Cardiac muscle cell (in vitro differentiated cells and primary cell): ENCODE results near the gene TSPYL2. TPM values are rescaled to one million over a fixed set of nuclear protein-coding genes. Genes with fewer than 3 reads are reported as not detected.

ENCODE experiments used
- DNase-seq, 2 donors: peaks; one replicate each; pipeline versions ENCODE4 v3.0.0 to v3.0.0-alpha.2; 2010 to 2017; ENCODE audit warnings: low read depth in 1 of 2, low spot score in 1 of 2
- H3K27ac ChIP-seq: fragments of 200-600 bp; sonication (generic); 2 replicates; pipeline ENCODE4 v1.5.1; 2016
- H3K27me3 ChIP-seq: fragments of 200-600 bp; sonication (generic); 2 replicates; pipeline ENCODE4 v1.6.0; 2016; ENCODE audit warnings: control low read depth
- H3K36me3 ChIP-seq: fragments of 200-600 bp; sonication (generic); 2 replicates; pipeline ENCODE4 v1.5.1; 2016; ENCODE audit warnings: control low read depth
- H3K4me1 ChIP-seq: fragments of 200-600 bp; sonication (generic); 2 replicates; pipeline ENCODE4 v1.8.1; 2017; ENCODE audit warnings: low read depth, mild to moderate bottlenecking, mixed run types
- H3K4me3 ChIP-seq: fragments of 200-600 bp; sonication (generic); 2 replicates; pipeline ENCODE4 v1.5.1; 2016; ENCODE audit warnings: mild to moderate bottlenecking
- H3K9me3 ChIP-seq: fragments of 200-600 bp; sonication (generic); 2 replicates; pipeline ENCODE4 v1.5.1; 2017; ENCODE audit warnings: low read depth, mild to moderate bottlenecking, control low read depth
- polyA plus RNA-seq: library from polyadenylated mRNA; unstranded; fragments of >200 nt; fragmentation: Nextera tagmentation; extraction: Ambion mirVana; gene quantifications from 2 replicates; pipeline ENCODE4 v1.2.1, GENCODE V29; 2016
- total RNA-seq: library from RNA; depleted of rRNA; stranded (reverse); fragments of >200 nt; gene quantifications from 2 replicates; pipeline ENCODE4 v1.2.3, GENCODE V29; 2016
- TF ChIP-seq, protein P1 (sequence below): IDR thresholded peaks from 2 replicates; pipeline ENCODE4 v1.5.1; 2012; ENCODE audit warnings: low read depth, mild to moderate bottlenecking, low read length

TSPYL2 gene
- total and polyA plus RNA-seq, 2 experiments from 2014 or later, result 36.8 to 50.8 TPM

DNA sequence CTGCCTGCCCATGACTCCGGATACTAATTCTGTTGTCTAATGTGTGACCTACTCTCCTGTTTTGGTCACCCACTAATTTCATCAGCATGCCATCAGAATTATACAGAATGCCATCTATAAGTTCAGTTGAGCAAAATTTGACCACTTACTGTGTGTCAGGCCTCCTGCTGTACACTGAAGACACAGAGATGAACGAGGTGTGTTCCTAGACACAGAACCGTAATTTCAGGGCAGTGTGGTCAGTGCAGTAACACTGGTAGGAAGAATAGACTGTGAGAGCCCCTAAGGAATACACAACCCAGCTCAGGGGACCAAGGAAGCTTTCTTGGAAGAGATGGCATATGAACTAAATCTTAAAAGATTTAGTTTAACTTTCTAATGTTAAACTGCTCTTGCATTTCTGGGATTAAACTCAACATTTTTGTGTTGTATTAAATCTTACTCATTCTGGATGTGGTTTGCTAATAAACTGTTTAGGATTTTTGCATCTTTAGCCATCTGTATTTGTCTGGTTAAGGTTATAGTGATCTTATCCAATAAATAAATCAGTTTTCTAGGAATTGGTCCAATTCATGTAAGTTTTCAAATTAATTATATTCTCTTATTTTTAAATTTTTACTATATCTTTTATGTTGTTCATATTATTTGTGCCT lies 46.1 kb downstream of the TSPYL2 start:
- H3K27ac ChIP-seq, result no peak overlapping the region
- no peak for DNase-seq
- TF ChIP-seq, protein P1, sequence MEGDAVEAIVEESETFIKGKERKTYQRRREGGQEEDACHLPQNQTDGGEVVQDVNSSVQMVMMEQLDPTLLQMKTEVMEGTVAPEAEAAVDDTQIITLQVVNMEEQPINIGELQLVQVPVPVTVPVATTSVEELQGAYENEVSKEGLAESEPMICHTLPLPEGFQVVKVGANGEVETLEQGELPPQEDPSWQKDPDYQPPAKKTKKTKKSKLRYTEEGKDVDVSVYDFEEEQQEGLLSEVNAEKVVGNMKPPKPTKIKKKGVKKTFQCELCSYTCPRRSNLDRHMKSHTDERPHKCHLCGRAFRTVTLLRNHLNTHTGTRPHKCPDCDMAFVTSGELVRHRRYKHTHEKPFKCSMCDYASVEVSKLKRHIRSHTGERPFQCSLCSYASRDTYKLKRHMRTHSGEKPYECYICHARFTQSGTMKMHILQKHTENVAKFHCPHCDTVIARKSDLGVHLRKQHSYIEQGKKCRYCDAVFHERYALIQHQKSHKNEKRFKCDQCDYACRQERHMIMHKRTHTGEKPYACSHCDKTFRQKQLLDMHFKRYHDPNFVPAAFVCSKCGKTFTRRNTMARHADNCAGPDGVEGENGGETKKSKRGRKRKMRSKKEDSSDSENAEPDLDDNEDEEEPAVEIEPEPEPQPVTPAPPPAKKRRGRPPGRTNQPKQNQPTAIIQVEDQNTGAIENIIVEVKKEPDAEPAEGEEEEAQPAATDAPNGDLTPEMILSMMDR, result no peak

DNA sequence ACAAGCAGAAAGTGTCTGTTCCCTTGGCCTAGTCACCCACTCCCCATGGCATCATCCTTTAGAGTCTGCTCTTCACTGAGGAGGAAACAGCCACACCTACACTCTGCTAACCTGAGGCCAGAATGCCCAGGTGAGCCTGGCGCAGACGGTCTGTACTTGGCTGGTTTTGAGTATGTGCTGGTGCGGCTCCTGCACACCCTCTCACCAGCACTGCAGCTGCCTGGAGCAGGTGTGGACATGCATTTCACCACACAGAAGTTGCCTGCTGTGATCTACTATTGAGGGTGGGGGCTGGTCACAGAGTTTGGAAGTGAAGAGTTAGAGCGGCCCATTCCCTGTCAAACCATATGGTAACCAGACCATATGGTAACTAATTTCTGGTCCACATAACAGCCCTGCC lies 51.2 kb downstream of the TSPYL2 start:
- no peaks in the 10 kb centered on the region for H3K9me3 ChIP-seq
- no peak for DNase-seq
- no peak overlapping the region for H3K27ac ChIP-seq
- no peak overlapping the region for H3K4me3 ChIP-seq
- H3K4me1 ChIP-seq, result no peaks in the 10 kb centered on the region
- no peaks in the 10 kb centered on the region for H3K27me3 ChIP-seq
- H3K36me3 ChIP-seq, result no peaks in the 10 kb centered on the region
- TF ChIP-seq, protein P1, result no peak

More for the DNA sequence above, 46.1 kb downstream of the TSPYL2 start:
- Histone ChIP-seq H3K4me1 (no peaks in the 10 kb centered on the region), H3K4me3 (no peak overlapping the region), H3K36me3 (no peaks in the 10 kb centered on the region), H3K9me3 (no peaks in the 10 kb centered on the region), H3K27me3 (no peaks in the 10 kb centered on the region)

DNA sequence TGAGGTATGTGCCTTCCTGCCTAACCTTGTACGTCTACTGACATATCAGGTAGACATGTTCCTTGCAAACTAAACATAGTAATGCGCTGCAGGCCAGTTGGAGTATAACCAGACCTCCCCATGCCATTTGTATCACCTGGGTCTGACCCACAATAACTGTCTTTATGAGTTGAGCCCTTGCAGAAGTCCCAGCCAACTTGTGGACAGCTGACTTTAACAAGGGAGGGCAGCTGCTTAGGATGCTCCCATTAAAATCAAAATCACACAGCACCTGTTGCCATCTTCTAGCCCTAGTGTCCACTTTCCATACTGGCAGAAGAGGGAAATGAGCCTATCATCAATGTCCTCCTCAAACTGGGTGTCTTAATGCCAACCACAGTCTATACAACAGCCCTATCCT lies 53.4 kb downstream of the TSPYL2 start:
- H3K27ac ChIP-seq, result no peak overlapping the region
- H3K27me3 ChIP-seq, result no peaks in the 10 kb centered on the region
- no peak overlapping the region for H3K4me3 ChIP-seq
- no peaks in the 10 kb centered on the region for H3K36me3 ChIP-seq
- H3K9me3 ChIP-seq, result no peaks in the 10 kb centered on the region
- no peak for DNase-seq
- TF ChIP-seq, protein P1, result no peak
- H3K4me1 ChIP-seq, result no peaks in the 10 kb centered on the region

Other genes starting within 250 kb of the TSPYL2 start
- gene XAGE3, start 214.3 kb upstream of the TSPYL2 start, total RNA-seq, result not detected in 2 replicates
- not detected in 2 replicates for gene XAGE3, start 214.3 kb upstream of the TSPYL2 start, polyA plus RNA-seq
- gene FAM156B, start 185.0 kb upstream of the TSPYL2 start, total RNA-seq, result 28.5 and 32.9 TPM in 2 replicates
- gene FAM156B, start 185.0 kb upstream of the TSPYL2 start, polyA plus RNA-seq, result 32.9 and 35.4 TPM in 2 replicates
- 27.7 and 29.8 TPM in 2 replicates for gene FAM156A, start 123.8 kb upstream of the TSPYL2 start, total RNA-seq
- 24.7 and 38.3 TPM in 2 replicates for gene FAM156A, start 123.8 kb upstream of the TSPYL2 start, polyA plus RNA-seq
- 4.8 and 12.6 TPM in 2 replicates for gene GPR173, start 33.6 kb upstream of the TSPYL2 start, total RNA-seq
- gene GPR173, start 33.6 kb upstream of the TSPYL2 start, polyA plus RNA-seq, result 3.6 and 3.8 TPM in 2 replicates
- 5.8 and 17.0 TPM in 2 replicates for gene KANTR, start 11.8 kb downstream of the TSPYL2 start, total RNA-seq
- gene KANTR, start 11.8 kb downstream of the TSPYL2 start, polyA plus RNA-seq, result 9.8 and 10.5 TPM in 2 replicates
- gene KDM5C, start 142.8 kb downstream of the TSPYL2 start, total RNA-seq, result 185 and 187 TPM in 2 replicates
- gene KDM5C, start 142.8 kb downstream of the TSPYL2 start, polyA plus RNA-seq, result 83.0 and 97.6 TPM in 2 replicates
- 35.3 and 37.0 TPM in 2 replicates for gene IQSEC2, start 199.2 kb downstream of the TSPYL2 start, total RNA-seq
- 14.3 and 23.3 TPM in 2 replicates for gene IQSEC2, start 199.2 kb downstream of the TSPYL2 start, polyA plus RNA-seq